GM18508 (cell line): Measurements from ENCODE around the gene CCDC187.

Source experiments
- ATAC-seq: cut with Tn5 transposase; IDR thresholded peaks from one replicate; pipeline ENCODE4 v1.9.1; 2021; ENCODE audit warnings: moderate number of reproducible peaks; ENCODE audit not compliant: insufficient read depth, unreplicated experiment

Gene CCDC187

GRCh38 chr9:136201609-136202453 lies 102.1 kb downstream of the CCDC187 start:
- ATAC-seq = no peak

GRCh38 chr9:136201174-136201573 lies 102.7 kb downstream of the CCDC187 start:
- ATAC-seq = no peak

- no peak for ATAC-seq
Measured at GRCh38 chr9:136200424-136200823, 103.5 kb downstream of the CCDC187 start.
